ENCODE results near the gene PRSS21.

The PRSS21 gene

DNA sequence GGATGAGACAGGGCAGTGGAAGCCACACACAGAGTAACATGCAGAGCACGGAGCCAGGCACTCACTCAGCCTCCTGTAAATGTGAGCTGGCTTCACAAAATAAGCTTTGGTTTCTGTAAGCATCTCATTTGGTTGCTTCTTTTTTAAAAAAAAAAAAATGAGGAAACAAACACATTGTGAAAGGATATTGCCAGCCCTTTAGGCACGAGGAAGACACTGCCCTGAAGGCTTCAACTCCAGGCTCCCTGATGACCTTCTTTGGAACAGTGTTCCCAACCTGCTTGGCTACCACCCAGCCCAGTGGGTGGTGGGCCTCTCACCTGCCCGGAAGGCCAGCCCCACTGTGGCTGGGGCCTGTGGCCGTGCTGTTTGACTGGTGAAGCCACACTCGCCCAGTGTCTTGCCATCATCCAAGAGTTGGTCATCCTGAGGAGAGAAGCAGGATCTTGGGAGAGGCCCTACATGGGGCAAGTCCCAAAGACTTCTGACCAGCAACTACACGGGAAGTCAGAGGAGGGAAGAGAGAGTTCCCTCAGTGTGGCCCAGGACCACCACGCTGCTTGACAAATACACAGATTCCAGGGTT, 41.8 kb upstream of the PRSS21 start:
- no peaks in the 10 kb centered on the region for H3K9me3 ChIP-seq (ENCODE audit: control insufficient read depth, insufficient read depth, low read depth, low read length)
- 0 out of 2 replicates have a peak, but pooled peaks have one; percentile 31 for TF ChIP-seq IKZF3 (tag by site-specific recombination; IDR thresholded peaks at IDR 0.05)
- TF ChIP-seq SP3 (tag by site-specific recombination; IDR thresholded peaks at IDR 0.05) = no peak
- 0 out of 2 replicates have a peak, but pooled peaks have one; percentile 22 for TF ChIP-seq SP2 (tag by site-specific recombination; IDR thresholded peaks at IDR 0.05)
- TF ChIP-seq ZBTB20 (tag by site-specific recombination; IDR thresholded peaks at IDR 0.05) = peak; percentile 81; the same call in 1 of the 2 replicates
- H3K36me3 ChIP-seq (ENCODE audit: control insufficient read depth in 2 of 2, insufficient read depth in 1 of 2, low read length in 2 of 2) = peaks cover 5 to 57% of the 10 kb centered on the region in 2 experiments; a peak in 1 of 3 replicates
- H3K4me1 ChIP-seq (ENCODE audit: control insufficient read depth, insufficient read depth, low read length) = peaks cover 2% of the 10 kb centered on the region
- ChIA-PET POLR2A (interaction anchor here (1.1 to 4.2 kb wide), 4 partner anchors 9 to 131 kb away, joined by 3 to 22 read pairs (median 4); partner anchors contain the start of gene SRRM2), CTCF (interaction anchor here (0.9 to 1.7 kb wide), 2 partner anchors 10 to 93 kb away, joined by 3 to 9 read pairs; no protein-coding TSS in a partner anchor)
- no peak overlapping the region for H3K27ac ChIP-seq (ENCODE audit: extremely low read depth, low read depth, low read length)
- no peak overlapping the region for H3K4me3 ChIP-seq (ENCODE audit: low read depth, low read length)

DNA sequence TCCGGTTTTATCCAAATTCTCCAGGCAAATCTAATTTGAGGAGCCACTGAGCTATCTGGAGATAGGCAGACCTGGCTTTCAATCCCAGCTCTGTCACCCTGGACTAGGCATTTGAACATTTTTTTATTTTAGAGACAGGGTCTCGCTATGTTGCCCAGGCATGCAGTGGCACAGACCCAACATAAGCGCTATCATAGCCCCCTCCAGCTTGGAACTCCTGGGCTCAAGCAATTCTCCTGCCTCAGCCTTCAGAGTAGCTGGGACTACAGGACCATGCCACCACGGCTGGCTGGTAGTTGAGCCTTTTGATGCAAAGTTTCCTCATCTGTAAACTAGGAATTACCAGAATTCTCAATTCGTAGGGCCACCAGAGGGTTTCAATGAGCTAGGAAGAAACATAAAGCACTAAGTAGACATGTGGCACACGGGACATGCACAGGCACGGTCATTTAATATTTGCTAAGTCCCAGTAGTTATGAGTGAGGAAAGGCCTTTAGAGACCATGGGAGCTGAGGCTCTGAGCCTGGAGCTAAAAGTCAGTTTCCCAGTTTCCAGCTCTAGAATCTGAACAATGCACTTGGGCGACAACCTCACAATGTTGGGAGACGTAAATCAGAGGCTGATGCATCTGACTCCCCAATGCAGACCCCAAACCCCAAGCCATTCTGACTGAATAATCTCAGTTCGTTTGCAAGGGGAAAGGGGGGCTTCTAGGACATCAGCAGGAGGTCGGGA, 41.1 kb upstream of the PRSS21 start:
- Histone ChIP-seq H3K4me3 (ENCODE audit: low read depth, low read length) (peak overlapping the region; percentile 86), H3K27ac (ENCODE audit: extremely low read depth, low read depth, low read length) (peak overlapping the region; percentile 80; the same call in 1 of the 2 replicates), H3K9me3 (ENCODE audit: control insufficient read depth, insufficient read depth, low read depth, low read length) (no peaks in the 10 kb centered on the region), H3K4me1 (ENCODE audit: control insufficient read depth, insufficient read depth, low read length) (peaks cover 2% of the 10 kb centered on the region; the same call in 1 of the 2 replicates), H3K36me3 (ENCODE audit: control insufficient read depth in 2 of 2, insufficient read depth in 1 of 2, low read length in 2 of 2) (peaks cover 2 to 50% of the 10 kb centered on the region in 2 experiments; a peak in 1 of 3 replicates)
- POLR2A ChIA-PET = interaction anchor here (0.6 to 4.2 kb wide), 7 partner anchors 8 to 130 kb away, joined by 3 to 22 read pairs (median 5); partner anchors contain the start of gene SRRM2
- TF ChIP-seq, protein P1, sequence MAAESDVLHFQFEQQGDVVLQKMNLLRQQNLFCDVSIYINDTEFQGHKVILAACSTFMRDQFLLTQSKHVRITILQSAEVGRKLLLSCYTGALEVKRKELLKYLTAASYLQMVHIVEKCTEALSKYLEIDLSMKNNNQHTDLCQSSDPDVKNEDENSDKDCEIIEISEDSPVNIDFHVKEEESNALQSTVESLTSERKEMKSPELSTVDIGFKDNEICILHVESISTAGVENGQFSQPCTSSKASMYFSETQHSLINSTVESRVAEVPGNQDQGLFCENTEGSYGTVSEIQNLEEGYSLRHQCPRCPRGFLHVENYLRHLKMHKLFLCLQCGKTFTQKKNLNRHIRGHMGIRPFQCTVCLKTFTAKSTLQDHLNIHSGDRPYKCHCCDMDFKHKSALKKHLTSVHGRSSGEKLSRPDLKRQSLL (tag by site-specific recombination; IDR thresholded peaks at IDR 0.05) = peak; percentile 86
- TF ChIP-seq ZSCAN30 (tag by site-specific recombination; IDR thresholded peaks at IDR 0.05) (no peak), ZNF121 (tag by site-specific recombination; IDR thresholded peaks at IDR 0.05) (peak; percentile 88), OVOL3 (tag by site-specific recombination; IDR thresholded peaks at IDR 0.05) (no peak), ZBTB20 (tag by site-specific recombination; IDR thresholded peaks at IDR 0.05) (0 out of 2 replicates have a peak, but pooled peaks have one; percentile 8)
- CTCF ChIA-PET = interaction anchor here (0.6 to 1.7 kb wide), 2 partner anchors 92 to 539 kb away, joined by 3 to 9 read pairs; no protein-coding TSS in a partner anchor

DNA sequence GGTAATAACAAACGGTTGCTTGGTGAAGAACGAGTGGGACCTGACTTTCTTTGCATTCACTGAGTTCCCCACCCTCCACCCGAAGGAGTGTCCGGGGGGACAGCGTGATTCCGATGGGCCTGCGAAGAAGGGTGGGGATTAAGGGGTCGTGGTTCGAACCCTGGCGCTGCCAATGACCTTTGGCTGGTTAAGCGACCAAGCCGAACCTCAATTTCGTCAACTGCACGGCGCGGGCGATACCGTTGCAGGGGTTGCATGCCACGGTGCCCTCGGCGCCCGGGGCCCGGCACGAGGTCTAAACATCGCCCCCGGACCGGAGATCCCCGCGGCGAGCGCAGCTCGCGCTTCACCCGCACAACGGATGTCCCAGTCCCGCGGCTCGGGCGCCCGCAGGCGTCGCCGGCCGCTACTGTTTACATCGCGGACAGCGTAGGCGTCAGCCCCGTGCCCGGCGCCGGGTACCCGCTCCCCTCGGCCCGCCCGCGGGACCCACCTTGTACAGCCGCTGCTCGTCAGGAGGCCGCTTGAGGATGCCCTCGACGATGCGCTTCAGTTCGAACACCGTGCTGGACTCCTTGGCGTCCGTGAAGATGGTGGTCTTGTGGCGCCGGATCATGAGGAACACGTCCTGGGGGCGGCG, 40.4 kb upstream of the PRSS21 start:
- H3K4me3 ChIP-seq (ENCODE audit: low read depth, low read length) = peak overlapping the region; percentile 86
- H3K27ac ChIP-seq (ENCODE audit: extremely low read depth, low read depth, low read length) = peak overlapping the region; percentile 80; the same call in 1 of the 2 replicates
- peaks cover 2% of the 10 kb centered on the region; the same call in 1 of the 2 replicates for H3K4me1 ChIP-seq (ENCODE audit: control insufficient read depth, insufficient read depth, low read length)
- CTCF ChIA-PET = interaction anchor here (0.6 to 2.3 kb wide), 5 partner anchors 46 to 539 kb away, joined by 3 to 11 read pairs (median 4); no protein-coding TSS in a partner anchor
- no peaks in the 10 kb centered on the region for H3K9me3 ChIP-seq (ENCODE audit: control insufficient read depth, insufficient read depth, low read depth, low read length)
- POLR2A ChIA-PET = interaction anchor here (0.6 to 4.2 kb wide), 6 partner anchors 9 to 129 kb away, joined by 4 to 22 read pairs (median 5); partner anchors contain the start of gene SRRM2
- H3K36me3 ChIP-seq (ENCODE audit: control insufficient read depth in 2 of 2, insufficient read depth in 1 of 2, low read length in 2 of 2) = peaks cover 0 to 43% of the 10 kb centered on the region in 2 experiments; a peak in 1 of 3 replicates
- TF ChIP-seq ZBTB20 (tag by site-specific recombination; IDR thresholded peaks at IDR 0.05) (peak; percentile 92), ZNF610 (tag by site-specific recombination; IDR thresholded peaks at IDR 0.05; ENCODE audit: borderline replicate concordance) (peak; percentile 14; the same call in 1 of the 2 replicates), TRIM28 (IDR thresholded peaks at IDR 0.05; ENCODE audit: borderline replicate concordance, low read length) (no peak), ZFHX2 (tag by site-specific recombination; conservative IDR thresholded peaks at IDR 0.05) (peak; percentile 86), GLIS2 (tag by site-specific recombination; IDR thresholded peaks at IDR 0.05) (peak; percentile 50; the same call in 1 of the 2 replicates), ZNF670 (tag by site-specific recombination; IDR thresholded peaks at IDR 0.05; ENCODE audit: low read depth) (no peak), YY1 (tag by site-specific recombination; IDR thresholded peaks at IDR 0.05) (no peak), ZNF792 (tag by site-specific recombination; IDR thresholded peaks at IDR 0.05) (no peak), ZFP69B (tag by site-specific recombination; IDR thresholded peaks at IDR 0.05) (peak; percentile 84), EGR2 (tag by site-specific recombination; IDR thresholded peaks at IDR 0.05; ENCODE audit: low read depth) (peak; percentile 55; the same call in 1 of the 2 replicates), ZNF664 (tag by site-specific recombination; IDR thresholded peaks at IDR 0.05) (no peak), ZNF335 (tag by site-specific recombination; conservative IDR thresholded peaks at IDR 0.05) (no peak), ZNF791 (tag by site-specific recombination; IDR thresholded peaks at IDR 0.05) (no peak), ZNF658 (tag by site-specific recombination; IDR thresholded peaks at IDR 0.05) (no peak), ZNF174 (tag by site-specific recombination; IDR thresholded peaks at IDR 0.05) (no peak)
- TF ChIP-seq, protein P2, sequence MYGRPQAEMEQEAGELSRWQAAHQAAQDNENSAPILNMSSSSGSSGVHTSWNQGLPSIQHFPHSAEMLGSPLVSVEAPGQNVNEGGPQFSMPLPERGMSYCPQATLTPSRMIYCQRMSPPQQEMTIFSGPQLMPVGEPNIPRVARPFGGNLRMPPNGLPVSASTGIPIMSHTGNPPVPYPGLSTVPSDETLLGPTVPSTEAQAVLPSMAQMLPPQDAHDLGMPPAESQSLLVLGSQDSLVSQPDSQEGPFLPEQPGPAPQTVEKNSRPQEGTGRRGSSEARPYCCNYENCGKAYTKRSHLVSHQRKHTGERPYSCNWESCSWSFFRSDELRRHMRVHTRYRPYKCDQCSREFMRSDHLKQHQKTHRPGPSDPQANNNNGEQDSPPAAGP (tag by site-specific recombination; IDR thresholded peaks at IDR 0.05) = 0 out of 2 replicates have a peak, but pooled peaks have one; percentile 41
- TF ChIP-seq, protein P3, sequence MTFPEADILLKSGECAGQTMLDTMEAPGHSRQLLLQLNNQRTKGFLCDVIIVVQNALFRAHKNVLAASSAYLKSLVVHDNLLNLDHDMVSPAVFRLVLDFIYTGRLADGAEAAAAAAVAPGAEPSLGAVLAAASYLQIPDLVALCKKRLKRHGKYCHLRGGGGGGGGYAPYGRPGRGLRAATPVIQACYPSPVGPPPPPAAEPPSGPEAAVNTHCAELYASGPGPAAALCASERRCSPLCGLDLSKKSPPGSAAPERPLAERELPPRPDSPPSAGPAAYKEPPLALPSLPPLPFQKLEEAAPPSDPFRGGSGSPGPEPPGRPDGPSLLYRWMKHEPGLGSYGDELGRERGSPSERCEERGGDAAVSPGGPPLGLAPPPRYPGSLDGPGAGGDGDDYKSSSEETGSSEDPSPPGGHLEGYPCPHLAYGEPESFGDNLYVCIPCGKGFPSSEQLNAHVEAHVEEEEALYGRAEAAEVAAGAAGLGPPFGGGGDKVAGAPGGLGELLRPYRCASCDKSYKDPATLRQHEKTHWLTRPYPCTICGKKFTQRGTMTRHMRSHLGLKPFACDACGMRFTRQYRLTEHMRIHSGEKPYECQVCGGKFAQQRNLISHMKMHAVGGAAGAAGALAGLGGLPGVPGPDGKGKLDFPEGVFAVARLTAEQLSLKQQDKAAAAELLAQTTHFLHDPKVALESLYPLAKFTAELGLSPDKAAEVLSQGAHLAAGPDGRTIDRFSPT (tag by site-specific recombination; IDR thresholded peaks at IDR 0.05) = peak; percentile 47; the same call in 1 of the 2 replicates
